Endothelial cell (in vitro differentiated cells): Measurements from ENCODE around the gene NPB. TPM values are rescaled to one million over a fixed set of nuclear protein-coding genes. Genes with fewer than 3 reads are reported as not detected.

ENCODE experiments used
- DNase-seq: peaks from one replicate; pipeline ENCODE4 v3.0.0; 2021; ENCODE audit warnings: low spot score
- H3K27ac Mint-ChIP-seq: one replicate; pipeline ENCODE4 v1.8.0; 2021; ENCODE audit warnings: mixed read lengths, inconsistent platforms; ENCODE audit not compliant: unreplicated experiment
- H3K27me3 Mint-ChIP-seq: one replicate; pipeline ENCODE4 v1.8.0; 2021; ENCODE audit warnings: mild to moderate bottlenecking, moderate library complexity, mixed read lengths, inconsistent platforms; ENCODE audit not compliant: unreplicated experiment
- H3K36me3 Mint-ChIP-seq: one replicate; pipeline ENCODE4 v1.8.0; 2021; ENCODE audit warnings: mild to moderate bottlenecking, low read depth, mixed read lengths, inconsistent platforms; ENCODE audit not compliant: unreplicated experiment
- H3K4me1 Mint-ChIP-seq: one replicate; pipeline ENCODE4 v1.8.0; 2021; ENCODE audit warnings: mild to moderate bottlenecking, mixed read lengths, inconsistent platforms; ENCODE audit not compliant: unreplicated experiment
- H3K4me3 Mint-ChIP-seq: one replicate; pipeline ENCODE4 v1.8.0; 2021; ENCODE audit warnings: mild to moderate bottlenecking, mixed read lengths, inconsistent platforms; ENCODE audit not compliant: unreplicated experiment
- H3K9me3 Mint-ChIP-seq: one replicate; pipeline ENCODE4 v1.8.0; 2021; ENCODE audit warnings: mixed read lengths, inconsistent platforms; ENCODE audit not compliant: unreplicated experiment
- CTCF ChIP-seq: fragments of 200-600 bp; sonication (generic); IDR thresholded peaks from one replicate; pipeline ENCODE4 v1.5.0; 2021; ENCODE audit warnings: antibody characterized with exemption; ENCODE audit not compliant: unreplicated experiment
- total RNA-seq: library from RNA; stranded (reverse); fragmentation: NEBNext Ultra II Directional; extraction: Animal tissue kit (Norgen Biotek cat#: 25700); gene quantifications from one replicate; pipeline ENCODE4 v1.2.1, GENCODE V29; 2021; ENCODE audit not compliant: unreplicated experiment

NPB gene
- total RNA-seq, 1 donor from 2014 or later = 0.56 TPM

DNA sequence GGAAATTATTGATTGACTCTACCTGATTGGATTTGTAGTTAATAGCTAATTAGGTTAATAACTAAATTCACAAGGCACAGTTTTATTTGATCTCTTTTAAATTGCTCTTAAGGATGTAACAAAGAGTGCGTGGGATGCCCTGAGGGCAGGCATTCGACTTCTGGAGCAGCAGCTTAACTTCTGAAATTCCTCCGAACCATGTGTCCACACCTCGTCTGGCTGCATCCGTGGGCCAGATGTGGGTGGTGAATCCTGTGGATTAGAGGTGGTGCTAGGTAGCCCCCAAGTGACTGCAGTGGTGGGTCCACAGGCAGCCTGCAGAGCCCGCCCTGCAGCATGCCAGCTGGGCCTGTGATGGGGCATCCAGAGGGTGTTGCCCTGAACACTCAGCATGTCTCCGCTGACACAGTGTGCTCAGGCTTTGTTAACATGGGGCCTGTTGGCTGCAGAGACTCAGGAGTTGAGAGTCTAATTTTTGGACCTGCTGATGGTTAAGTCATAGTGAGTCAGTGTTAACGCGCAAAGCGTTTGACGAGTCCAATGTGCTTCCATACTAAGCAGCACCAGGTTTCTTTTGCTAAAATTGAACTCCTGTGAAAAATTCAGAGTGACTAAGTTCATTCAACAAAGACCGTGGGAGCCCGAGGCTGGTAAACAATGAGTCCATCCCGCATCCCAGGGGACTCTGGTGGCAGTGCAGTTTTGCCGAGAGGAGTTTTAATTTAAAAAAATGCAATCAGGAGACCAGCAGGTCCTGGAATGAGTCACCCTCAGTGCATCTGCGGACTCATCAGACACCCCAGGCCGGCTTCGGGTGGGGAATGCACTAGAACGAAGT, 3.8 kb upstream of the NPB start:
- no peak for TF ChIP-seq CTCF
- no peak for DNase-seq
- peaks cover 10% of the 10 kb centered on the region for H3K27me3 Mint-ChIP-seq
- H3K4me3 Mint-ChIP-seq = no peak overlapping the region
- H3K9me3 Mint-ChIP-seq = no peaks in the 10 kb centered on the region
- H3K27ac Mint-ChIP-seq = no peak overlapping the region
- no peaks in the 10 kb centered on the region for H3K4me1 Mint-ChIP-seq
- H3K36me3 Mint-ChIP-seq = peaks cover 21% of the 10 kb centered on the region

DNA sequence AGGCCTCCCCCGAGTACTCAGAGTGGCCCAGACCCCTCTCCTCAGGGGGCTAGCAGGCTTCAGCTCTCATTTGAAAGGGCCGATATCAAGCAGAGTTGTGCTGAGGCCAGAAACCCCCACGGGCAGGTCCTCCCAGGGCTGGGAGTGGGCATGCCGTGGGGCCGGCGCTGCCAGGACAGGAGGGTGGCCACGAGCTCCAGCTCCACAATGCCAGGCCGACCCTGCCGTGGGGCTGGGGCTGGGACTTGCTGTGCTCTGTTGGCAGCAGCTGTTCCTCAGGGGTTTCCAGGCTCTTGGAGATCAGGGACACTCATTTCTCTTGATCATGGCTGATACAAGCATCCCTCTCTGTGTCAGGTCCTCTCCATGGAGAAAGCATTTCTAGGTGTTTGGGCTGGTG, 3.2 kb upstream of the NPB start:
- Mint-ChIP-seq H3K27me3 (peaks cover 14% of the 10 kb centered on the region), H3K9me3 (no peaks in the 10 kb centered on the region), H3K27ac (no peak overlapping the region), H3K4me1 (no peaks in the 10 kb centered on the region), H3K36me3 (peaks cover 21% of the 10 kb centered on the region), H3K4me3 (no peak overlapping the region)
- no peak for DNase-seq
- no peak for TF ChIP-seq CTCF

- Mint-ChIP-seq H3K4me1 (no peaks in the 10 kb centered on the region), H3K4me3 (no peak overlapping the region), H3K27ac (no peak overlapping the region), H3K36me3 (peaks cover 21% of the 10 kb centered on the region), H3K27me3 (peaks cover 14% of the 10 kb centered on the region), H3K9me3 (no peaks in the 10 kb centered on the region)
- TF ChIP-seq CTCF = no peak
- DNase-seq = no peak
These were observed 2.4 kb upstream of the NPB start for GRCh38 chr17:81899514-81900166.

DNA sequence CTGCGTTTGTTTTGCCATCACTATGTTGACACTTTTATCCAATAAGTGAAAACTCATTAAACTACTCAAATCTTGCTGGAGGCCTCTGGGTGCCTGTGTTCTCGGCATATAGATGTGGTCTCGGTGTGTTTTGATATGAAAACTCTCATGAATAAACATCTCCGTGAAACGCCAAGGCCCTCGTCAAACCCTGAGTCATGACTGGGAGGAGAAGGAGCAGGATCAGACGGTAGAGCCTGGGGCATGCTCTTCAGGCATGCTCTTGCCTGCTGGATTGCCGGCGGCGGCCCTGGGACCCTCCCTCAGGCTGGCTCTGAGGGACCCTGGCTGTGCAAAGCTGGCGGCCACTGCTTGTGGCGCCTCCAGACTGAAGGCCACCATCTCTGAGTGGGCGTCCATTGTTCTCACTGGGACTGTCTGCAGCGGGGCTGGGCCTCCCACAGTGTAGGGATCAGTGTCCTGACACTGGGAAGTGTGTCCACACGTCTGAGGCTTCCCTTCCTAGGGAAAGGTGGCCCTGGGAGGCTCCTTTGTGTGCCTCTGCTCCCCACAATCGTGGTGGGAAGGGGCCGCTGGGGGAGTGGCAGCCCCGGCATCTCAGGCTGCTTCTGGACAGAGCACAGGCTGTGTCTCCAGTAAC, 1.7 kb upstream of the NPB start:
- Mint-ChIP-seq H3K4me1 (no peaks in the 10 kb centered on the region), H3K36me3 (peaks cover 18% of the 10 kb centered on the region), H3K9me3 (no peaks in the 10 kb centered on the region), H3K27ac (no peak overlapping the region), H3K27me3 (peaks cover 14% of the 10 kb centered on the region), H3K4me3 (peak overlapping the region; percentile 74)
- no peak for TF ChIP-seq CTCF
- DNase-seq = no peak
